HG03175 (cell line): Measurements from ENCODE around the gene CCT6A.
"Not testable (repeated sequence)": the region's sequence is repeated elsewhere in the genome, so short reads cannot be mapped to it uniquely, and the experiment has no call there.

Experiments used
- ATAC-seq: cut with Tn5 transposase; IDR thresholded peaks from one replicate; pipeline ENCODE4 v1.9.1; 2021; ENCODE audit warnings: mild to moderate bottlenecking, moderate library complexity; ENCODE audit not compliant: unreplicated experiment

The CCT6A gene, protein sequence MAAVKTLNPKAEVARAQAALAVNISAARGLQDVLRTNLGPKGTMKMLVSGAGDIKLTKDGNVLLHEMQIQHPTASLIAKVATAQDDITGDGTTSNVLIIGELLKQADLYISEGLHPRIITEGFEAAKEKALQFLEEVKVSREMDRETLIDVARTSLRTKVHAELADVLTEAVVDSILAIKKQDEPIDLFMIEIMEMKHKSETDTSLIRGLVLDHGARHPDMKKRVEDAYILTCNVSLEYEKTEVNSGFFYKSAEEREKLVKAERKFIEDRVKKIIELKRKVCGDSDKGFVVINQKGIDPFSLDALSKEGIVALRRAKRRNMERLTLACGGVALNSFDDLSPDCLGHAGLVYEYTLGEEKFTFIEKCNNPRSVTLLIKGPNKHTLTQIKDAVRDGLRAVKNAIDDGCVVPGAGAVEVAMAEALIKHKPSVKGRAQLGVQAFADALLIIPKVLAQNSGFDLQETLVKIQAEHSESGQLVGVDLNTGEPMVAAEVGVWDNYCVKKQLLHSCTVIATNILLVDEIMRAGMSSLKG

GRCh38 chr7:56051339-56052191, at the start of gene CCT6A, which contains the start of gene PSPH:
Gene CCT6A (plus strand): TSS chr7:56051765. CDS start chr7:56051849, 84 bp downstream.
Gene PSPH (minus strand): TSS chr7:56051444. CDS start chr7:56021212, 30,232 bp downstream.
- ATAC-seq: peak; percentile 96

DNA sequence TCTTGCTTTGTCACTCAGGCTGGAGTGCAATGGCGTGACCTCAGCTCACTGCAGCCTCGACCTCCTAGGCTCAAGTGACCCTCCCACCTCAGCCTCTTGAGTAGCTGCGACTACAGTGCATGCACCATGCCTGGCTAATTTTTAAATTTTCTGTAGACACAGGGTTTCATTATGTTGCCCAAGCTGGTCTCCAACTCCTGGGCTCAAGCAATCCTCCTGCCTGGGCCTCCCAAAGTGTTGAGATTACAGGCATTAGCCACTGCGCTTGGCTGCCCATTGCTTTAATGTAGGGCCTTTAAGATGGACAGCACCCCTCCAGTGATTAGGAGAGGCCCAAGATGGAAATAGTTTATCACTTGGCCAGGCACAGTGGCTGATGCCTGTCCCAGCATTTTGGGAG, 47.8 kb upstream of the CCT6A start:
- no peak for ATAC-seq

- ATAC-seq: no peak
These were observed 44.4 kb upstream of the CCT6A start for GRCh38 chr7:56007167-56007652.

GRCh38 chr7:56007891-56008290, 43.7 kb upstream of the CCT6A start:
- no peak for ATAC-seq

GRCh38 chr7:56009695-56010094, 41.9 kb upstream of the CCT6A start:
- ATAC-seq: no peak

- ATAC-seq: not testable (repeated sequence)
These were observed 34.5 kb upstream of the CCT6A start for GRCh38 chr7:56017015-56017414.

DNA sequence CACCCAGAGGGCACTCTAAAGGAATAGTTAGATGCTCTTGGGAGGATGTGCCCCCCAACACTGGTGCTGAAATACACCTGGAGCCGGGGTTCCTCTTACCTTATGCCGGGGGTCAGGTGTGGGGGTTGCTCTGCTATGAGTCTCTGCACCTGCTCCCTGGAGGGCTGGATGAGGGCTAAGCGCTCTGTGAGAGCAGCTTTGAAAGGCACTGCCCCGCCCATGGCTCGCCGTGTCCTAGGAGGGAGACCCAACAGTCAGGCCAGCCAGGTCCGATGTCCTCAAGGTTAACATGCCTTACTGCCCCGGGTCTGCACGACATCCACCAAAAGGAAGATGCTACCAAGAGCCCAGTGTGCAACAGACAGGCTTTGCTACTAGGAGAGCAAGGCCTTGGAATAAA, 32.1 kb upstream of the CCT6A start:
- ATAC-seq: no peak

- ATAC-seq: no peak
These were observed 28.1 kb upstream of the CCT6A start for GRCh38 chr7:56023500-56023899.

- no peak for ATAC-seq
These were observed 25.0 kb upstream of the CCT6A start for GRCh38 chr7:56026538-56026937.

DNA sequence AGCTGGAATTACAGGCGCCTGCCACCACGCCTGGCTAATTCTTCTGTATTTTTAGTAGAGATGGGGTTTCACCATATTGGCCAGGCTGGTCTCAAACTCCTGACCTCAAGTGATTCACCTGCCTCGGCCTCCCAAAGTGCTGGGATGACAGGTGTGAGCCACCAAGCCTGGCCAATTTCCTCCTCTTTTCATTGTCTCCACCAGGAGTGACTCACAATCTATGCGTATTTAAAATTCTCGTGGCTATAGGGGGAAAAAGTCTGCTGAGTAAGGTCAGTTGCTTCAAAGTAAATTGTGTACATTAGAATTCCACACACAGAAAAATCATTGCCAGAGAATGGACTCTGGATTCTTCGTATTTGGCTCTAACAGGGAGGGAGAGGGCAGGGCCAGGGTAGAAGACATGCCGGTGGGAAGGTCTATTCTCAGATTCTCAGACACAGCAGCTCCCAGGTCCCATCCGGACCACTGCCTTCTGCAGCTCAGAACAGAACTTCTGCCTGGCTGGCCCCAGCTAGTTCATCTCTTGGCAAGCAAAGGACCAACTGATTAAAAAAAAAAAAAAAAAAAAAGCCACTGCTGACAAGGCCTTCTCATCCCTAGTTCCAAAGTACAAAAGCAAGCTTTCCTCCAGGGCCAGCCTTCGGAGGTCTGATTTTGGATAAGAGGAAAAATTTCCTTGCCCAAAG, 22.5 kb upstream of the CCT6A start:
- ATAC-seq: no peak

GRCh38 chr7:56030340-56030739, 21.2 kb upstream of the CCT6A start:
- ATAC-seq: no peak

GRCh38 chr7:56031556-56031955, 20.0 kb upstream of the CCT6A start:
- ATAC-seq: not testable (repeated sequence)

GRCh38 chr7:56032578-56032977, 19.0 kb upstream of the CCT6A start:
- not testable (repeated sequence) for ATAC-seq

DNA sequence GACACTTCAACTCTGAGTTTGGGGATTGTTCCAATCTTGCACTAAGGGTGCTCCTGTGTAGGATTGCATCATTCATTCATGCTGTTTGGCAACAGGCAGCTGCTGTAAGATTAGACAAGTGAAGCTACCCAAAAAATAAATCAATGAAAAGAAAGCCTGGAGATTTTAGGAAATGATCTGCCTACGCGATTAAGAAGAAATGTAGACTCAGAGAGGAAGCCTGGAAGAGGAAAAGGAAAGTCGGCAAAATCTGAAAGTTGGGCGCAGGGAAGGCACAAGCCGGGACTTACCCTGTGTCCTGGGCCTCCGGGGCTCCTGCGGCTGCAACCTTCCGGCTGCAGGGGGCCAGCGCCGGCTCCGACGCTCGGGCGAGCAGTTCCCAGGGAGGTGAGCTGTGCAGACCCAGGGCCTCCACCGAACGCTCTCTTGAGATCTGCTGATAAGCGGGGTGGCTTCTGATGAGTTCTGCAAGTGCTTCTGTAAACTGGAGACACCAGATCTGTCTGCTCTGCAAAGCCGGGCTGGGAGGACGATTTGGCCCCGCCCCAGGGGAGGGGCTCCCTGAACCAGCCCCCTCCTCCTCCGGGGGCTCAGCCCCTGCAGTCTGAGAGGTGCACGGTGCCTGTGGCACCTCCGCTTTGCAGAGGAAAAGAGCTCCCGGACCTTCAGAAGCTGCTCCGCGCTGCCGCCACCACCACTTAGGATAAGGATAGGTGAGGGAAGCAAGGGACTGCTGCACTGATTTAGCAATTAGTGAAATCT, 17.7 kb upstream of the CCT6A start:
- peak; percentile 95 for ATAC-seq

DNA sequence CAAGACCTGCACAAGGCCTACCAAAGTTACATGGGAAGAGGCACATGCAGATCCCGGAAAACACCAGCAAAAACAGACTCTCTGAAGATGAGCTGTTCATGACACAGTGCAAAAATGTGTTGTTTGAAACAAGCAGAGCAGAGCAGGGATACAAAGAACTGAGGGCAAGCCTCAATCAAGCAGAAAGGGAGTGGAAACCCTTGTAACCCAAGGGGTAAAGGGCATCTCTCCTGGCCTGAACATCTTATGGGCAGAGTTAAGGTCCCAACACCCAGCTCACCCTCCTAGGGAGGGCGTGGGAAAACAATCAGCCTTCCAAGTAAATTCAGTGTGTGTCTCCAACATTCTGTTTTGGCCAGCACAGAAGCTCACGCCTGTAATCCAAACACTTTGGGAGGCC, 10.8 kb upstream of the CCT6A start:
- ATAC-seq: no peak

DNA sequence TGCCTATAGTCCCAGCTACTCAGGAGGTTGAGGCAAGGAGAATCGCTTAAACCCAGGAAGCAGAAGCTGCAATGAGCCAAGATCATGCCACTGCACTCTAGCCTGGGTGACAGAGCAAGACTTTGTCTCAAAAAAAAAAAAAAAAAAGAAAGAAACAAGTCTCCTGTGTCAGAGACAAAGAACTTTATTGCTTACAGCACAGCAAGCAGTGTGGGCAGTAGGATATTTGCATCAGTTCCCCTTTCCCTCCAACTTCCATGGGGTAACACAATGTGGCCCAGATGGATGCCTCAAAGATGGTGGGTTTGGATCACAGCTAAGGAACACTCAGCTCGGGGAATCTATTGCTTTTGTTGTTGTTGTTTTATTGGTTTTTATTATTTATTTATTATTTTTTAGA, 5.8 kb upstream of the CCT6A start:
- not testable (repeated sequence) for ATAC-seq

DNA sequence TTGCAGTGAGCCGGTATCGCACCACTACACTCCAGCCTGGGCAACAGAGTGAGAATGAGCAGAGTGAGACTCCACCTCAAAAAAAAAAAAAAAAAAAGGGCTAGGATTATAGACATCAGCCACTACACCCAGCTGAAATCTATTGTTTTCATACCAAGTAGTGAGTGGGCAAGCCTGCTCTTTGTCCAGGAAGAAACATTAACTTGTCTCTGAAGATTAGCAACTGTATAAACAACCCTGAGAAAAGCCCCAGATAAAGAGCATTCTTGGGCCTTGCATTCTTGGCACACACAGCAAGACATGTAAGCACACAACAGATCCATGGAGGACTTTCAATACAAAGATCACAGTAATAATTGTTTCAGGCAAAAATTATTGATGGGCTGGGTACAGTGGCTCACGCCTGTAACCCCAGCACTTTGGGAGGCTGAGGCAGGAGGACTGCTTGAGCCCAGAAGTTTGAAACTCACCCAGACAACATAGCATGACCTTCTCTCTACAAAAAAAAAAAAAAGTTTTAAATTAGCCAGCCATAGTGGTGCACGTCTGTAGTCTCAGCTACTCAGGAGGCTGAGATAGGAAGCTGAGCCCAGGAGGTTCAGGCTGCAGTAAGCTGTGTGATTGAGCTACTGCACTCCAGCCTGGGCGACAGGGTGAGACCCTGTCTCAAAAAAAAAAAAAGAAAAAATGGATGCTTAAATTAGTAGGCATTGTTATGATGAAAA, 4.7 kb upstream of the CCT6A start:
- no peak for ATAC-seq

DNA sequence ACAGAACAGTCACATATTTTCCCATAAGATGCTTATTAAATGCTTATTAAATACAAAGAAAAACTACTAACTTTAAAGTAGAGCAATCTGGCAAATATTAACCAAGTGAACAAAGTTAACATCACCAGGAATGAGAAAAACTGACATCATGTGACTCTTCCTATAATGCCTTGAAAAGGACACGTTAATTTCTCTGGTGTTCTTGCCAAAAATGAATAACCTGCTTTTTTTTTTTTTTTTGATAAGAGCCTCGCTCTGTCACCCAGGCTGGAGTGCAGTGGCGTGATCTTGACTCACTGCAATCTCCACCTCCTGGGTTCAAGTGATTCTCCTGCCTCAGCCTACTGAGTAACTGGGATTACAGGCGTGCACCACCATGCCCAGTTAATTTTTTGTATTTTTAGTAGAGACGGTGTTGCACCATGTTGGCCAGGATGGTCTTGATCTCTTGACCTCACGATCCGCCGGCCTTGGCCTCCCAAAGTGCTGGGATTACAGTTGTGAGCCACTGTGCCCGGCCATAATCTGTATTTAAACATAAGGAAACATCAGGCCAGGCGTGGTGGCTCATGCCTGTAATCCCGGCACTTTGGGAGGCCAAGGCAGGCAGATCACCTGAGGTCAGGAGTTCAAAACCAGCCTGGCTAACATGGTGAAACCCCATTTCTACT, 4.0 kb upstream of the CCT6A start:
- ATAC-seq: not testable (repeated sequence)

- no peak for ATAC-seq
These were observed 3.3 kb upstream of the CCT6A start for GRCh38 chr7:56048245-56048644.
